ENCODE data around the gene OR4N2.
"Not testable (repeated sequence)": the region's sequence is repeated elsewhere in the genome, so short reads cannot be mapped to it uniquely, and the experiment has no call there.

The OR4N2 gene

GRCh38 chr14:19799880-19800279 lies 3.7 kb upstream of the OR4N2 start:
- no peak for DNase-seq (ENCODE audit: extremely low read depth, insufficient read length)
- no peaks in the 10 kb centered on the region for H3K27me3 ChIP-seq (replicated peaks; ENCODE audit: control insufficient read depth, insufficient read depth, low read length)
- no peak overlapping the region for H3K4me3 ChIP-seq (replicated peaks; ENCODE audit: low read depth, low read length)
- no peaks in the 10 kb centered on the region for H3K36me3 ChIP-seq (ENCODE audit: control insufficient read depth, insufficient read depth, low read length)
- TF ChIP-seq CTCF (IDR thresholded peaks at IDR 0.05; ENCODE audit: insufficient read depth, low read length, poor library complexity, severe bottlenecking) = no peak

GRCh38 chr14:19800282-19801117 lies 3.1 kb upstream of the OR4N2 start:
- DNase-seq (ENCODE audit: extremely low read depth, insufficient read length) = no peak
- Histone ChIP-seq H3K27me3 (replicated peaks; ENCODE audit: control insufficient read depth, insufficient read depth, low read length) (no peaks in the 10 kb centered on the region), H3K36me3 (ENCODE audit: control insufficient read depth, insufficient read depth, low read length) (no peaks in the 10 kb centered on the region), H3K4me3 (replicated peaks; ENCODE audit: low read depth, low read length) (no peak overlapping the region)
- no peak for TF ChIP-seq CTCF (IDR thresholded peaks at IDR 0.05; ENCODE audit: insufficient read depth, low read length, poor library complexity, severe bottlenecking)

GRCh38 chr14:19801118-19801464 lies 2.5 kb upstream of the OR4N2 start:
- H3K27me3 ChIP-seq (replicated peaks; ENCODE audit: control insufficient read depth, insufficient read depth, low read length) = no peaks in the 10 kb centered on the region
- H3K36me3 ChIP-seq (ENCODE audit: control insufficient read depth, insufficient read depth, low read length) = no peaks in the 10 kb centered on the region
- DNase-seq (ENCODE audit: extremely low read depth, insufficient read length) = no peak
- TF ChIP-seq CTCF (IDR thresholded peaks at IDR 0.05; ENCODE audit: insufficient read depth, low read length, poor library complexity, severe bottlenecking) = no peak
- H3K4me3 ChIP-seq (replicated peaks; ENCODE audit: low read depth, low read length) = no peak overlapping the region

GRCh38 chr14:19813171-19813920 lies 9.8 kb downstream of the OR4N2 start:
- DNase-seq (ENCODE audit: extremely low read depth, insufficient read length); H3K27me3 ChIP-seq (replicated peaks; ENCODE audit: control insufficient read depth, insufficient read depth, low read length); H3K36me3 ChIP-seq (ENCODE audit: control insufficient read depth, insufficient read depth, low read length); H3K4me3 ChIP-seq (replicated peaks; ENCODE audit: low read depth, low read length): not testable (repeated sequence)

GRCh38 chr14:19819879-19820278 lies 16.3 kb downstream of the OR4N2 start:
- not testable (repeated sequence) for DNase-seq (ENCODE audit: extremely low read depth, insufficient read length); H3K4me3 ChIP-seq (replicated peaks; ENCODE audit: low read depth, low read length); H3K36me3 ChIP-seq (ENCODE audit: control insufficient read depth, insufficient read depth, low read length); H3K27me3 ChIP-seq (replicated peaks; ENCODE audit: control insufficient read depth, insufficient read depth, low read length)

- not testable (repeated sequence) for H3K27me3 ChIP-seq (replicated peaks; ENCODE audit: control insufficient read depth, insufficient read depth, low read length); H3K4me3 ChIP-seq (replicated peaks; ENCODE audit: low read depth, low read length); DNase-seq (ENCODE audit: extremely low read depth, insufficient read length); H3K36me3 ChIP-seq (ENCODE audit: control insufficient read depth, insufficient read depth, low read length)
Measured at GRCh38 chr14:19821016-19821415, 17.4 kb downstream of the OR4N2 start.

GRCh38 chr14:19823178-19823577 lies 19.6 kb downstream of the OR4N2 start:
- no peaks in the 10 kb centered on the region for H3K27me3 ChIP-seq (replicated peaks; ENCODE audit: control insufficient read depth, insufficient read depth, low read length)
- H3K4me3 ChIP-seq (replicated peaks; ENCODE audit: low read depth, low read length) = no peak overlapping the region
- TF ChIP-seq CTCF (IDR thresholded peaks at IDR 0.05; ENCODE audit: insufficient read depth, low read length, poor library complexity, severe bottlenecking) = no peak
- DNase-seq (ENCODE audit: extremely low read depth, insufficient read length) = no peak
- H3K36me3 ChIP-seq (ENCODE audit: control insufficient read depth, insufficient read depth, low read length) = no peaks in the 10 kb centered on the region

Data from GM06990 (cell line).